ENCODE data around the gene GSTM4.
"Not testable (repeated sequence)": the region's sequence is repeated elsewhere in the genome, so short reads cannot be mapped to it uniquely, and the experiment has no call there.

The GSTM4 gene

GRCh38 chr1:109705411-109705810 is 49.5 kb downstream of the GSTM4 start:
- DNase-seq (ENCODE audit: low read depth in 2 of 2): no peak
- H3K4me3 ChIP-seq (replicated peaks in 1 of 2; ENCODE audit: low read depth in 2 of 2, low read length in 2 of 2): no peak overlapping the region
- TF ChIP-seq CTCF (IDR thresholded peaks at IDR 0.05; ENCODE audit: low read depth, low read length): no peak

GRCh38 chr1:109708949-109709348 is 53.0 kb downstream of the GSTM4 start:
- DNase-seq (ENCODE audit: low read depth in 2 of 2); H3K4me3 ChIP-seq (replicated peaks in 1 of 2; ENCODE audit: low read depth in 2 of 2, low read length in 2 of 2): not testable (repeated sequence)

GRCh38 chr1:109709822-109710221 is 53.9 kb downstream of the GSTM4 start:
- H3K4me3 ChIP-seq (replicated peaks in 1 of 2; ENCODE audit: low read depth in 2 of 2, low read length in 2 of 2); DNase-seq (ENCODE audit: low read depth in 2 of 2): not testable (repeated sequence)
